Thyroid gland (tissue), 4 donors: ENCODE data around the gene ABHD2. TPM values are rescaled to one million over a fixed set of nuclear protein-coding genes. Genes with fewer than 3 reads are reported as not detected.
"Not testable (repeated sequence)": the region's sequence is repeated elsewhere in the genome, so short reads cannot be mapped to it uniquely, and the experiment has no call there.

Source experiments
- DNase-seq, 2 donors: peaks; one replicate each; pipeline ENCODE4 v3.0.0-alpha.2; 2019
- H3K27ac ChIP-seq, 3 donors: fragments of 200-600 bp; sonication (generic); 1 replicate in 2 of 3; 2 replicates in 1 of 3; pipeline ENCODE4 v1.5.1; 2016 to 2019; ENCODE audit warnings: mild to moderate bottlenecking in 1 of 3, moderate library complexity in 1 of 3
- H3K27me3 ChIP-seq: fragments of 200-600 bp; sonication (generic); one replicate; pipeline ENCODE4 v1.5.1; 2019
- H3K36me3 ChIP-seq, 2 donors: fragments of 200-600 bp; sonication (generic); one replicate each; pipeline ENCODE4 v1.5.1; 2016 to 2019
- H3K4me1 ChIP-seq, 2 donors: fragments of 200-600 bp; sonication (generic); one replicate each; pipeline ENCODE4 v1.5.1; 2017 to 2019
- H3K4me3 ChIP-seq, 3 donors: fragments of 200-600 bp; sonication (generic); replicated peaks in 1 of 3; 1 replicate in 2 of 3; 2 replicates in 1 of 3; pipeline ENCODE4 v1.5.1; 2016; ENCODE audit warnings: mild to moderate bottlenecking in 1 of 3
- H3K9me3 ChIP-seq: fragments of 200-600 bp; sonication (generic); one replicate; pipeline ENCODE4 v1.5.1; 2017
- CTCF ChIP-seq, 6 experiments: fragments of 200-600 bp in 3 of 6; fragments of 450-650 bp in 3 of 6; sonication (generic) in 3 of 6; IDR thresholded peaks; one replicate each; pipeline ENCODE4 v1.5.1; 2016 to 2019; ENCODE audit warnings: antibody characterized with exemption in 6 of 6, mild to moderate bottlenecking in 2 of 6, inconsistent platforms in 1 of 6, moderate library complexity in 1 of 6
- POLR2A ChIP-seq, 2 donors: fragments of 450-650 bp; IDR thresholded peaks; one replicate each; pipeline ENCODE4 v1.6.1; 2017; ENCODE audit warnings: antibody characterized with exemption in 2 of 2, mild to moderate bottlenecking in 2 of 2, moderate library complexity in 1 of 2
- WGBS, 2 donors: methylation state at CpG; one replicate each; pipeline ENCODE4 v1.1.5; 2017; 5-methylcytosine and 5-hydroxymethylcytosine counted together
- intact Hi-C: fragments of 100-400 bp; cut with DNase I; formaldehyde crosslinking; loops from one replicate; pipeline ENCODE4 v1.15.1; 2023
- total RNA-seq, 4 donors: library from RNA; depleted of rRNA; stranded (reverse); fragments of >200 nt; gene quantifications; one replicate each; pipeline ENCODE4 v1.2.3, GENCODE V29; 2016

ABHD2 gene
- total RNA-seq, 4 donors from 2014 or later: 52.0 to 74.4 (median 66.2) TPM

GRCh38 chr15:89078851-89079810 lies 9.1 kb upstream of the ABHD2 start:
- H3K27ac ChIP-seq: no peak overlapping the region
- intact Hi-C loops: no loop called here
- no peaks in the 10 kb centered on the region for H3K4me1 ChIP-seq
- DNase-seq: no peak
- H3K36me3 ChIP-seq: no peaks in the 10 kb centered on the region
- no peaks in the 10 kb centered on the region for H3K9me3 ChIP-seq
- no peak for TF ChIP-seq CTCF (IDR thresholded peaks at IDR 0.05)
- TF ChIP-seq POLR2A (IDR thresholded peaks at IDR 0.05): no peak
- 89 to 91% methylated on average over 5 of the region's 5 CpGs for WGBS, 2 donors
- no peak overlapping the region for H3K4me3 ChIP-seq
- no peaks in the 10 kb centered on the region for H3K27me3 ChIP-seq

- Histone ChIP-seq H3K9me3 (no peaks in the 10 kb centered on the region), H3K4me1 (no peaks in the 10 kb centered on the region), H3K4me3 (no peak overlapping the region), H3K27ac (no peak overlapping the region), H3K36me3 (no peaks in the 10 kb centered on the region), H3K27me3 (no peaks in the 10 kb centered on the region)
- TF ChIP-seq POLR2A (IDR thresholded peaks at IDR 0.05): no peak
- no peak for TF ChIP-seq CTCF (IDR thresholded peaks at IDR 0.05)
- WGBS, 2 donors: 97% methylated on average over 1 of the region's 1 CpG
- intact Hi-C loops: no loop called here
- DNase-seq: no peak
These were observed 6.4 kb upstream of the ABHD2 start for GRCh38 chr15:89081878-89082277.

- DNase-seq: no peak
- no peak overlapping the region for H3K27ac ChIP-seq
- no peaks in the 10 kb centered on the region for H3K36me3 ChIP-seq
- intact Hi-C loops: no loop called here
- TF ChIP-seq CTCF (IDR thresholded peaks at IDR 0.05): no peak
- TF ChIP-seq POLR2A (IDR thresholded peaks at IDR 0.05): no peak
- no peak overlapping the region for H3K4me3 ChIP-seq
- no peaks in the 10 kb centered on the region for H3K9me3 ChIP-seq
- peaks cover 6 to 7% of the 10 kb centered on the region in 2 donors for H3K4me1 ChIP-seq
- 96 to 98% methylated on average over 6 of the region's 6 CpGs for WGBS, 2 donors
- no peaks in the 10 kb centered on the region for H3K27me3 ChIP-seq
These were observed 5.0 kb upstream of the ABHD2 start for GRCh38 chr15:89083246-89083645.

GRCh38 chr15:89085289-89085926 lies 2.8 kb upstream of the ABHD2 start:
- Histone ChIP-seq H3K4me1 (peaks cover 16 to 17% of the 10 kb centered on the region in 2 donors), H3K27ac (no peak overlapping the region)
- intact Hi-C loops: no loop called here

GRCh38 chr15:89085933-89086332 lies 2.3 kb upstream of the ABHD2 start:
- H3K36me3 ChIP-seq, H3K9me3 ChIP-seq, H3K4me3 ChIP-seq, intact Hi-C loops, H3K27ac ChIP-seq, H3K27me3 ChIP-seq, DNase-seq: not testable (repeated sequence)
- 64 to 67% methylated on average over 1 of the region's 1 CpG for WGBS, 2 donors
- peaks cover 16 to 17% of the 10 kb centered on the region in 2 donors for H3K4me1 ChIP-seq

More at GRCh38 chr15:89085289-89085926, 2.8 kb upstream of the ABHD2 start:
- no peak for TF ChIP-seq CTCF (IDR thresholded peaks at IDR 0.05)
- TF ChIP-seq POLR2A (IDR thresholded peaks at IDR 0.05): no peak
- DNase-seq: no peak
- H3K9me3 ChIP-seq: no peaks in the 10 kb centered on the region
- H3K27me3 ChIP-seq: no peaks in the 10 kb centered on the region
- 80 to 81% methylated on average over 4 of the region's 4 CpGs for WGBS, 2 donors
- H3K4me3 ChIP-seq: no peak overlapping the region
- no peaks in the 10 kb centered on the region for H3K36me3 ChIP-seq

GRCh38 chr15:89086390-89086789 lies 1.9 kb upstream of the ABHD2 start:
- H3K27ac ChIP-seq, H3K9me3 ChIP-seq: not testable (repeated sequence)

More at GRCh38 chr15:89086390-89086789, 1.9 kb upstream of the ABHD2 start:
- WGBS, 2 donors: 96 to 100% methylated on average over 5 of the region's 5 CpGs
- peaks cover 16 to 17% of the 10 kb centered on the region in 2 donors for H3K4me1 ChIP-seq
- H3K27me3 ChIP-seq, DNase-seq, H3K36me3 ChIP-seq, H3K4me3 ChIP-seq, intact Hi-C loops: not testable (repeated sequence)
